HG02970 (cell line): Measurements from ENCODE around the gene FAM222B.
"Not testable (repeated sequence)": the region's sequence is repeated elsewhere in the genome, so short reads cannot be mapped to it uniquely, and the experiment has no call there.

Source experiments
- ATAC-seq: cut with Tn5 transposase; IDR thresholded peaks from one replicate; pipeline ENCODE4 v1.9.1; 2021; ENCODE audit warnings: mild to moderate bottlenecking, moderate library complexity, moderate number of reproducible peaks; ENCODE audit not compliant: unreplicated experiment, low FRiP score

FAM222B gene

GRCh38 chr17:28747801-28748750, 94.5 kb downstream of the FAM222B start:
- ATAC-seq = no peak

DNA sequence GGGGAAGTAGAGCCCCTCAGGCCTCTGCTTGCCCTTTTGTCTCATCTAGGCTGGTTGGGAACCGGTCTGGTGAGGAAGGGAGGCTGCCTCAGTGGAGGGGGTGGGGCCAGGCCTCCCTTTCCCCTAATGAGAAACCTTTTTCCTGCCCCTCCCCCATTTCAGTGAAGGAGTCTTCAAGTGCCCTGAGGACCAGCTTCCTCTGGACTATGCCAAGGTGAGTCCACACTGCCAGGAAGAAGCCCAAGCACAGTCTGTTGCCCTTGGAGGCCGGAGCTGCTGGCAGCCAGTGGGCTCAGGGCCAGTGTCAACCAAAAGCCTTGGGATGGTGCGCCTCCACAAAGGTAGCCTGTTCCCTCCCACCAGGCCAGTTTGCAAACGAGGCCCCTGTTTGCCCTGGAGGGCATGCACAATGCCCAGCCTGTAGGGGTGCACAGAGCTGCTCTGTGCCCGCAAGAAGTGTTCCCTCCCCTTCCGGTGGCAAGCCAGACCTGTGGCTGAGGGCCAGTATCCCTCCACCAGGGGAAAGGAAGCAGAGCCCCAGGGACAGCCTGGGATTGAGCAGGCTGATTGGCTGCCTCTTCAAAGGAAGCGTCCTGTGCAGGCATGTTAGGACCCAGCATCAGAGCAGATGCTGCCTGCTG, 95.4 kb downstream of the FAM222B start:
- no peak for ATAC-seq

DNA sequence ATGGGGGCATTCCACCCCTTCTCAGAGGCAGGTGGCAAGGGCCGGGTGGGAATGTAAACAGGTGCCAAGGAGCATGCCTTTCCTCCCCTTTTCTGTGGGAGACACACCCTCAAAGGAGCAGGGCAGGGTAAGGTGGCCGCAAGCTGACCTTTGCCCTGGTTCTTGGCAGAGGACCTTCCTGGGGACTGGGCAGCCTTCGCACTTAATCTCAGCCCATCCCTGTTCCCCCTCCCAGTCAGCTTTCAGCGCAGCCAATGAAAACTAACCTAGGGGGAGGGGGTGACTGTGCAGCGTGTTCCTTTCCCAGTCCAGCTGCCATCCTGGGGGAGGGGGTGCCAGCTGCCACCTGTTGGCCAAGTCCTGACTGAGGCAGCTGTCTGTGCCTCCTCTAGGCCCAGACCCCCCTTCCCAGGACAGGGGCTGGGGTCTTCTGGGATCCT, 96.0 kb downstream of the FAM222B start:
- no peak for ATAC-seq

- no peak for ATAC-seq
Observed at GRCh38 chr17:28745786-28746411, 96.7 kb downstream of the FAM222B start.

- ATAC-seq = no peak
Observed at GRCh38 chr17:28744972-28745785, 97.4 kb downstream of the FAM222B start.

DNA sequence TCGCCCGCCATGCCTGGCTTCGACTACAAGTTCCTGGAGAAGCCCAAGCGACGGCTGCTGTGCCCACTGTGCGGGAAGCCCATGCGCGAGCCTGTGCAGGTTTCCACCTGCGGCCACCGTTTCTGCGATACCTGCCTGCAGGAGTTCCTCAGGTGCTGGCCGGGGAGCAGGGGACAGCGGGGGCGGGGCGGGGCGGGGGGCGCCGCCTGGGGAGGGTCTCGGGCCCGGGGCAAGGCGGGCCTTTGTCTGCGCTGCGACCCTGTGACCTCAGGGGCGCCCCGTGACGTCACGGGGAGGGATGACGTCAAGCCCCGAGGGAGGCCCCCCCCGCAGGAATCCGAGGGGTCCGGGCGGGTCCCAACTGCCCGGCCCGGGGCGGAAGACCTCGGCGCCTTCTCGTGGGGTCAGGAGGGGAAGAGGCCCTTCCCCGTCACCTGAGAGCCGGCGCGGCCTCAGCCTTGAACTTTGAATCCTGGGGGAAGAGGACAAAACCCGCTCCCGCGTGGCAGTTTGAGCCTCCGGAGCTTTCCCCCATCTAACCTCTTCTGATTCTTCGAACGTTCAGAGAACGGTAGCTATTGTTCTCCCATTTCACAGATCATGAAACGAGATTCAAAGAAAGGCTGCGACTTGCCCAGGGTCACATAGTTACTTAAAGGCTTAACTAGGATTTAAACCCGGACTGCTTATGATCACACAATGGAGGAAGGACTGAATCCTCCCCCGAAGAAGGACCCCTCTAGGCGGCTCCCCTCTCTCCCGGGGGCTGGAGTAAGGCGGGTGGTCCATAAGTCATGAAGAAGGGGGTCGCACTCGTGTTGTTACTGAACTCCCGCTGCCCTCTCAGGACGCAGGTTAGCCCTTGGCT, 98.3 kb downstream of the FAM222B start:
- ATAC-seq = peak; percentile 36

DNA sequence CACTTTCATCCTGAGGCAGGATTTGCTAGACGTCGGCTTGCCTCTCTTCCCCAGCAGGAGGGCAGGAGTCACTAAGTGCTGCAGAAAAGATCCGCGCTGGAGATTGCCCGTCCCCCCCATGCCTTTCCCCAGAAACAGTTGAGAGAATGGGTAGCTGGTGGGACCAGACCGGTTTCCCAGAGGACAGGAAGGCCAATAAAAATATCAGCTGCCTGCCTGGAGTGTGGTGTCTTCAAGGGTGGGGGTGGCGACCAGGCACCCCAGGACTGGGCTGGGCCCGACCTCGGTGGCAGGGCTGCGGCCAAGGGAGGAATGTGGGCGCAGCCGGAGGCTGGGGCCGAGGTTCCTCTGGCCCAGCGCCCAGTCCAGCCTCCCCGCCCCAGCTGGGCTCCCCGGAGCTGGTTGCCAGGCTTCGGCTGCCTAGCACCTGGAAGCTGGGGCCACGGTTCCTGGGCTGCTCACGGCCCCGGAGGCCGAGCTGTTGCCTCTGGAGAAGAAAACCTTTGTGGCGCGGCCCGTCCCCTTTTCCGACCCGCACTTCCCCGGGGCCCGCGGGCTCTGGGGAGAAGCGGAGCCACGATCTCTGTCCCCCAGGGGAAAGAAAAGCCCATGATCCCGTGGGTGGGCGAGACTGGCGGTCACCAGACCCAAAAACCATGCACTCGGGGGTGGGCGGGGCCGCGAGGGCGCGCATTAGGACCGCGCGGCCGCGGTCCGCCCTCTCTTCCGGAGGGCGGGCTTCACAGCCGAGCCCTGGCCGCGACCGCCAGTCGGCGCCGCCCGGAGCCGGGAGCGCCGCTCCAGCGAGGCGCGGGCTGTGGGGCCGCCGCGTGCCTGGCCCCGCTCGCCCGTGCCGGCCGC, 99.1 kb downstream of the FAM222B start, which contains the start of gene TRAF4:
TSS of gene TRAF4 (plus strand) at position 769 of the 861 bp plus-strand sequence. CDS start 102 bp downstream, outside the sequence.
- ATAC-seq = peak; percentile 64

- ATAC-seq = no peak
Observed at GRCh38 chr17:28741358-28742349, 100.9 kb downstream of the FAM222B start.

DNA sequence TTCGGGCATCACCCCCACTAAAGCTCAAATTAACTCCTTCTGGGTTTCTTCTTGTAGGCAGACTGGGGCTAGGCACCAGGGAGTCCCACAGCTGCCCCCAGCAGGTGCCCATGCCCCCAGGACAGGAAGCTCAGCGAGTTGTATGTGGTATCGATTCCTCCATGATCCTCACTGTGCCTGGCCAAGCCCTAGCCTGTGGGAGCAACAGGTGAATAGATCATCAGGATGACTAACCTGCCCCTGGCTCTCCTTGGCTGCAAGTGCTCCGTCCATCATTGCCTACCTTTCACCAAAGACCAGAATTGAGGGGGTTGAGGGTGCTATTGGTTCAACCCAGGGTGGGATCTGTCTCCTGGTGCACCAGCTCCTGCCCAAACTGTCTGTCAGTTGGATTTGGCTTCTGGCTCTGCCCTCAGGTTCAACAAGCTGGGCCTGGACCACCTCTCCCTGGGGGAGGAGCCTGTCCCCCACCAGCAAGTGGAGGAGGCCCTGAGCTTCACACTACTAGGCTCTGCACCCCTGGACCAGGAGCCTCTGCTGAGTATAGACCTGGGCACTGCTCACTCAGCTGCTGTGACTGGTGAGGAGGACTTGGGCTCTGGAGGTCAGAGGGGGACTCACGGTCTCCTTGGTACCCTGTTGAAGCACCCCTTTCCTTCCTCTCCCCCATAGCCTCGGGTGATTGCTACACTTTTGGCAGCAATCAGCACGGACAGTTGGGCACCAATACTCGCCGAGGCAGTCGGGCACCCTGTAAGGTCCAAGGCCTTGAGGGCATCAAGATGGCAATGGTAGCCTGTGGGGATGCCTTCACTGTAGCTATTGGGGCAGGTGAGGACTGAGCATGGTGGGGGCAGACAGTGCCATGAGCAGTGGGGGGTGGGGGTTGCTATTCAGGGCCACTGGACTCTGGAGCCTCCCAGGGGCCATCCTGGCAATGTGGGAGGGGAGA, 101.9 kb downstream of the FAM222B start:
- ATAC-seq = no peak

DNA sequence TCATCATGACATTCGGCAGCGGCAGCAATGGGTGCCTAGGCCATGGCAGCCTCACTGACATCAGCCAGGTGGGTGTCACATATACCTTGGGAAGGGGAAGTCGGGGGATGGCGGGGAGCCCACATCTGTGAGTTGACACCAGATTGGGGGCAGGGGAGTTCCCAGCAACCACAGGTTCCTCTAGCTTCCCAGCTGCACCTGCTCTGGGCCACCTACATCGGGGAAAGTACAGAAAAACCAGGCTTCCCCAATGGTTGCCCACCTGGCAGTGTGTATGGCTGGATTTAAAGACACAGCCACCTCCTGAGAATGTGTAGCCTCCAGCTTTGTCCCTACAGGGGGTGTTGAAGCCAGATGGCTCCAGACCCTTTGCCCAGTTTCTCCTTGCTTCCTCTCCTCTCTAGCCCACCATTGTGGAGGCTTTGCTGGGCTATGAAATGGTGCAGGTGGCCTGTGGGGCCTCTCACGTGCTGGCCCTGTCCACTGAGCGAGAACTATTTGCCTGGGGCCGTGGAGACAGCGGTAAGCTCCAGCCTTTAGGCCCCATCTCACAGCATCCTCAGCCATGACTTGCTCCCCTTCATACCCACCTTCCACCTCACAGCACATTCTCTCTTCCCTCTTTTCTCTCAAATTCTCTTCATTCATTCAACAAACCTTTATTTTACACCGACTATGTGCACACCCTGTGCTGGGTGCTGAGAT, 103.8 kb downstream of the FAM222B start:
- no peak for ATAC-seq

- peak; percentile 48 for ATAC-seq
Observed at GRCh38 chr17:28737770-28738679, 104.6 kb downstream of the FAM222B start.

GRCh38 chr17:28737316-28737715, 105.3 kb downstream of the FAM222B start:
- no peak for ATAC-seq

DNA sequence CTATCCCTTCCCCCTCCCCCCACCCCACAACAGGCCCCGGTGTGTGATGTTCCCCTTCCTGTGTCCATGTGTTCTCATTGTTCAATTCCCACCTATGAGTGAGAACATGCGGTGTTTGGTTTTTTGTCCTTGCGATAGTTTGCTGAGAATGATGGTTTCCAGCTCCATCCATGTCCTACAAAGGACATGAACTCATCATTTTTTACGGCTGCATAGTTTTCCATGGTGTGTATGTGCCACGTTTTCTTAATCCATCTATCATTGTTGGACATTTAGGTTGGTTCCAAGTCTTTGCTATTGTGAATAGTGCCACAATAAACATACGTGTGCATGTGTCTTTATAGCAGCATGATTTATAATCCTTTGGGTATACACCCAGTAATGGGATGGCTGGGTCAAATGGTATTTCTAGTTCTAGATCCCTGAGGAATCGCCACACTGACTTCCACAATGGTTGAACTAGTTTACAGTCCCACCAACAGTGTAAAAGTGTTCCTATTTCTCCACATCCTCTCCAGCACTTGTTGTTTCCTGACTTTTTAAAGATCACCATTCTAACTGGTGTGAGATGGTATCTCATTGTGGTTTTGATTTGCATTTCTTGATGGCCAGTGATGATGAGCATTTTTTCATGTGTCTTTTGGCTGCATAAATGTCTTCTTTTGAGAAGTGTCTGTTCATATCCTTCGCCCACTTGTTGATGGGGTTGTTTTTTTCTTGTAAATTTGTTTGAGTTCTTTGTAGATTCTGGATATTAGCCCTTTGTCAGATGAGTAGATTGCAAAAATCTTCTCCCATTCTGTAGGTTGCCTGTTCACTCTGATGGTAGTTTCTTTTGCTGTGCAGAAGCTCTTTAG, 106.4 kb downstream of the FAM222B start:
- not testable (repeated sequence) for ATAC-seq
